ENCODE measurements around the gene RNASE7.

- TF ChIP-seq CTCF (IDR thresholded peaks at IDR 0.05), result no peak
- TF ChIP-seq EP300 (IDR thresholded peaks at IDR 0.05), result no peak
Observed at GRCh38 chr14:20996521-20996920, 45.6 kb upstream of the RNASE7 start.

Data from gastroesophageal sphincter (tissue), 3 donors.